Liver (tissue), 9 donors: Measurements from ENCODE around the gene TTC7B. TPM values are rescaled to one million over a fixed set of nuclear protein-coding genes. Genes with fewer than 3 reads are reported as not detected.

Experiments used
- DNase-seq: peaks from one replicate; pipeline ENCODE4 v3.0.0-alpha.2; 2017; ENCODE audit warnings: low spot score
- H3K27ac ChIP-seq, 2 donors: one replicate each; pipeline ENCODE4 v1.7.0; 2013; ENCODE audit warnings: inconsistent platforms in 2 of 2, low read length in 2 of 2, control low read depth in 1 of 2, low read depth in 1 of 2, mild to moderate bottlenecking in 1 of 2
- H3K27me3 ChIP-seq, 4 donors: one replicate each; pipeline versions ENCODE4 v1.6.1 to v1.7.0; 2013; ENCODE audit warnings: low read length in 3 of 4, inconsistent platforms in 1 of 4, mild to moderate bottlenecking in 1 of 4, moderate library complexity in 1 of 4; ENCODE audit not compliant: control insufficient read depth in 4 of 4, insufficient read depth in 4 of 4
- H3K36me3 ChIP-seq, 4 donors: one replicate each; pipeline versions ENCODE4 v1.6.1 to v1.7.0; 2013; ENCODE audit warnings: low read length in 3 of 4, mild to moderate bottlenecking in 3 of 4, low read depth in 1 of 4, moderate library complexity in 1 of 4; ENCODE audit not compliant: control insufficient read depth in 4 of 4, insufficient read depth in 3 of 4
- H3K4me1 ChIP-seq, 4 donors: one replicate each; pipeline versions ENCODE4 v1.6.1 to v1.7.0; 2013; ENCODE audit warnings: low read length in 3 of 4, mild to moderate bottlenecking in 3 of 4, moderate library complexity in 1 of 4; ENCODE audit not compliant: control insufficient read depth in 4 of 4, insufficient read depth in 4 of 4
- H3K4me3 ChIP-seq, 3 donors: one replicate each; pipeline versions ENCODE4 v1.6.1 to v1.7.0; 2013; ENCODE audit warnings: low read length in 3 of 3, control low read depth in 1 of 3, low read depth in 1 of 3, mild to moderate bottlenecking in 1 of 3
- H3K9ac ChIP-seq, 2 donors: one replicate each; pipeline ENCODE4 v1.7.0; 2013; ENCODE audit warnings: low read length in 2 of 2, mild to moderate bottlenecking in 2 of 2, moderate library complexity in 2 of 2, control low read depth in 1 of 2, low read depth in 1 of 2
- H3K9me3 ChIP-seq, 4 donors: one replicate each; pipeline versions ENCODE4 v1.6.1 to v1.7.0; 2013; ENCODE audit warnings: low read length in 3 of 4; ENCODE audit not compliant: control insufficient read depth in 4 of 4
- ATF3 ChIP-seq: IDR thresholded peaks from 2 replicates; pipeline ENCODE4 v1.6.1; 2016; ENCODE audit warnings: antibody characterized with exemption
- CTCF ChIP-seq: fragments of 150-350 bp; IDR thresholded peaks from 2 replicates; pipeline ENCODE4 v1.5.1; 2017; ENCODE audit warnings: improper control_type of control experiment, low read depth, low read length; ENCODE audit not compliant: missing input control
- EGR1 ChIP-seq, 2 donors: IDR thresholded peaks; 2 replicates each; pipeline ENCODE4 v1.6.1; 2016 to 2018; ENCODE audit warnings: antibody characterized with exemption in 2 of 2, low read depth in 2 of 2
- FOXA1 ChIP-seq: IDR thresholded peaks from 2 replicates; pipeline ENCODE4 v1.6.1; 2016; ENCODE audit warnings: antibody characterized with exemption
- FOXA2 ChIP-seq: IDR thresholded peaks from 2 replicates; pipeline ENCODE4 v1.6.1; 2016; ENCODE audit warnings: antibody characterized with exemption
- GABPA ChIP-seq, 2 donors: IDR thresholded peaks in 1 of 2; conservative IDR thresholded peaks in 1 of 2; 2 replicates each; pipeline ENCODE4 v1.6.1; 2016; ENCODE audit warnings: antibody characterized with exemption in 2 of 2, mild to moderate bottlenecking in 1 of 2, moderate library complexity in 1 of 2
- HNF4A ChIP-seq, 2 donors: conservative IDR thresholded peaks; 2 replicates each; pipeline ENCODE4 v1.6.1; 2016; ENCODE audit warnings: antibody characterized with exemption in 2 of 2, mild to moderate bottlenecking in 2 of 2
- HNF4G ChIP-seq: IDR thresholded peaks from 2 replicates; pipeline ENCODE4 v1.6.1; 2016; ENCODE audit warnings: antibody characterized with exemption
- JUND ChIP-seq, 2 donors: IDR thresholded peaks; 2 replicates each; pipeline ENCODE4 v1.6.1; 2016; ENCODE audit warnings: antibody characterized with exemption in 2 of 2
- MAX ChIP-seq: IDR thresholded peaks from 2 replicates; pipeline ENCODE4 v1.6.1; 2016; ENCODE audit warnings: antibody characterized with exemption
- NR2F2 ChIP-seq: IDR thresholded peaks from 2 replicates; pipeline ENCODE4 v1.6.1; 2016; ENCODE audit warnings: antibody characterized with exemption
- RAD21 ChIP-seq, 2 donors: IDR thresholded peaks; 2 replicates each; pipeline ENCODE4 v1.6.1; 2016; ENCODE audit warnings: antibody characterized with exemption in 2 of 2, mild to moderate bottlenecking in 2 of 2
- REST ChIP-seq: IDR thresholded peaks from 2 replicates; pipeline ENCODE4 v1.6.1; 2016; ENCODE audit warnings: antibody characterized with exemption, mild to moderate bottlenecking
- RXRA ChIP-seq, 2 donors: IDR thresholded peaks; 2 replicates each; pipeline ENCODE4 v1.6.1; 2017 to 2018; ENCODE audit warnings: antibody characterized with exemption in 2 of 2, mild to moderate bottlenecking in 1 of 2
- SP1 ChIP-seq: IDR thresholded peaks from 2 replicates; pipeline ENCODE4 v1.6.1; 2018; ENCODE audit warnings: antibody characterized with exemption, mild to moderate bottlenecking
- TAF1 ChIP-seq: conservative IDR thresholded peaks from 2 replicates; pipeline ENCODE4 v1.6.1; 2016; ENCODE audit warnings: antibody characterized with exemption, mild to moderate bottlenecking
- YY1 ChIP-seq: IDR thresholded peaks from 2 replicates; pipeline ENCODE4 v1.6.1; 2016; ENCODE audit warnings: antibody characterized with exemption, mild to moderate bottlenecking
- WGBS: extraction: QIAGEN DNeasy Blood & Tissue Kit; methylation state at CpG from one replicate; pipeline ENCODE4 v1.1.7; 2013; 5-methylcytosine and 5-hydroxymethylcytosine counted together
- polyA plus RNA-seq, 2 donors: library from polyadenylated mRNA; stranded (reverse) in 1 of 2; unstranded in 1 of 2; fragments of 200-250 nt in 1 of 2; fragments of >200 nt in 1 of 2; fragmentation: Nextera tagmentation in 1 of 2; extraction: Ambion mirVana in 1 of 2; gene quantifications; one replicate each; pipeline versions ENCODE4 v1.2.1 to v1.2.3, GENCODE V29; 2013 to 2015
- total RNA-seq, 2 donors: library from RNA; depleted of rRNA; stranded (reverse); fragments of >200 nt; gene quantifications; one replicate each; pipeline ENCODE4 v1.2.3, GENCODE V29; 2014
- donor health status: healthy.
- donor health status: healthy.
- donor health status: healthy.
- donor health status: healthy.
- donor health status: healthy.

The TTC7B gene
- total and polyA plus RNA-seq, 4 donors, result 9.1 to 31.0 (median 12.5) TPM

GRCh38 chr14:90602088-90602687 is 214.0 kb downstream of the TTC7B start:
- Histone ChIP-seq H3K4me1 (no peaks in the 10 kb centered on the region), H3K27me3 (no peaks in the 10 kb centered on the region), H3K27ac (no peak overlapping the region), H3K4me3 (no peak overlapping the region), H3K9me3 (no peaks in the 10 kb centered on the region), H3K9ac (no peak overlapping the region), H3K36me3 (no peaks in the 10 kb centered on the region)
- DNase-seq, result no peak
- no peak for TF ChIP-seq JUND (IDR thresholded peaks at IDR 0.05)
- TF ChIP-seq RXRA (IDR thresholded peaks at IDR 0.05), result no peak
- no peak for TF ChIP-seq CTCF
- no peak for TF ChIP-seq NR2F2
- TF ChIP-seq SP1, result no peak
- no peak for TF ChIP-seq TAF1
- no peak for TF ChIP-seq HNF4G
- TF ChIP-seq MAX, result no peak
- TF ChIP-seq GABPA (IDR thresholded peaks at IDR 0.05 in 1 of 2, conservative IDR thresholded peaks at IDR 0.05 in 1 of 2), result no peak
- TF ChIP-seq FOXA1, result no peak
- no peak for TF ChIP-seq FOXA2
- TF ChIP-seq RAD21 (IDR thresholded peaks at IDR 0.05), result no peak
- no peak for TF ChIP-seq REST
- TF ChIP-seq HNF4A (conservative IDR thresholded peaks at IDR 0.05), result no peak
- TF ChIP-seq EGR1 (IDR thresholded peaks at IDR 0.05; ENCODE audit: low read depth in 2 of 2), result no peak
- no peak for TF ChIP-seq YY1
- no peak for TF ChIP-seq ATF3
- WGBS, result 88% methylated on average over 9 of the region's 9 CpGs

GRCh38 chr14:90601563-90601962 is 214.7 kb downstream of the TTC7B start:
- WGBS, result 92% methylated on average over 9 of the region's 9 CpGs
- no peak overlapping the region for H3K27ac ChIP-seq

More at GRCh38 chr14:90601563-90601962, 214.7 kb downstream of the TTC7B start:
- no peaks in the 10 kb centered on the region for H3K36me3 ChIP-seq
- no peak for DNase-seq
- no peak overlapping the region for H3K4me3 ChIP-seq
- no peaks in the 10 kb centered on the region for H3K27me3 ChIP-seq
- no peak overlapping the region for H3K9ac ChIP-seq
- H3K4me1 ChIP-seq, result no peaks in the 10 kb centered on the region
- no peaks in the 10 kb centered on the region for H3K9me3 ChIP-seq
- no peak for TF ChIP-seq MAX
